ENCODE data around the gene HMMR. TPM values are rescaled to one million over a fixed set of nuclear protein-coding genes. Genes with fewer than 3 reads are reported as not detected.
"Not testable (repeated sequence)": the region's sequence is repeated elsewhere in the genome, so short reads cannot be mapped to it uniquely, and the experiment has no call there.

HMMR gene
- polyA plus RNA-seq, 6 donors from 2014 or later = 0.38 to 1.3 (median 0.92) TPM; not detected in 1

DNA sequence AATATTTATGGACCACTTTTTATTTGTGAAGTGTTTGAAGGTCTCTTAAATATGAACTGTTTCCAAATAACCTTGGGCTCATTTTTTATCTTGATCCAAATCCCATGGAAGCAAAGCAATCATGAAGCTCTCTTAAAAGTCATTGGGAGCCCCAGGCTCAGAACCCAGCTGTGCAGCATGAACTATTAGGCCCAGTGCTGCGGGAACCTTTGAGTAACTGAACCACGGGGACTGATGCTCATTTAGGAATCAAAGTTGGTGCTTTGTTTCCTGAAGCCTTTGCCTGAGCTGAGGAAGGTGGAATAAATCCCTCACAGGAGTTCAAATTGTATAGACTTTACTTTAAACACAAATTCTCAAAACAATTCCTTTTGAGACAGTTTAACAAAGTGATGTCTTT, 72.8 kb downstream of the HMMR start:
- ATAC-seq (ENCODE audit: low read depth in 2 of 2) (no peak), DNase-seq (no peak)
- Mint-ChIP-seq H3K4me1 (peaks cover 0 to 19% (median 17%) of the 10 kb centered on the region in 3 donors), H3K27me3 (peaks cover 0 to 25% (median 4%) of the 10 kb centered on the region in 3 donors), H3K9me3 (peaks cover 0 to 5% (median 2%) of the 10 kb centered on the region in 7 donors), H3K4me3 (no peak overlapping the region), H3K36me3 (no peaks in the 10 kb centered on the region), H3K27ac (peak overlapping the region in 1 of 6 donors; percentile 29)

DNA sequence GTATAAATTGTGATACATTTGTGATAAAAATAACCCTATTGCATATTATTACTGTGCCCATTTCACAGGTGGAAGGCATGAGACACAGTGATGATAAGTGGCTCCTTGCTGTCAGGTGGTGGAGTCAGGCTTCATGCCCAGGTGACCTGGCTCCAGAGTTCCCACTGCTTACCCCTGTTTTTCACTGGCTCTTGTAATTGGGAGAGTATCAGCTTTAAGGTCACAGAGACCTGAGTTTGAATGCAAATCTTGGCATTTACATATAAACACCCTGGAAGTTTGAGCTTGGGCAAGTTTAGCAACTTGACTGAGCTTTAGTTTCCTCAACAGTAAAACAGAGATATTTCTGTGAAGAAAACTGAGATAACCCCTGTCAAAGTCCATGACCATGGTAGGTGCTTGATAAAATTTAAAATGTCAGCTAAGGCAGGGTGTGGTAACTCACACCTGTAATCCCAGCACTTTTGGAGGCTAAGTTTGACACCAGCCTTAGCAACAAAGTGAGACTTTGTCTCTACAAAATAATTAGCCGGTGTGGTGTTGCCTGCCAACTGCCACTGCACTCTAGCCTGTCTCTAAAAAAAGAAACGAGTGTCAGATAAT, 74.2 kb downstream of the HMMR start:
- peak overlapping the region in 3 of 8 donors; percentile 41 to 83 (median 47) for H3K4me3 Mint-ChIP-seq

DNA sequence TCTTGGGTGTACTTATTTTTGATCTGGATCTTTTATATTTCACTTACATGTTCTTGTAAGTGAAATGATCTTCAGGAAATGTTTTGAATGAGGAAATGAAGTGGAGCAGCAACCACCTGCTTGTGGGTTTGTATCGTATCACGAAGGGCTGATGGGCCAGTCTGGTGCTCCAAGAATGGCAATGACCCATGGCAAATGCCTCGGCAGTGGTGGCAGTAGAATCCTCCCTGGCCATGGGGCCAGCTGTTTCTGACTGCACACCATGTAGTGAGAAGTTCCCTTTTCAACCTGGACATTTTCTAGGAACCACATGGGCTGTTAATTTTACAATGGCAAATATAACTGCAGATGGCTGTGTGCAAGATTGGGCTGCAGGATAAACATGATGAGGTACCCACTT, 74.9 kb downstream of the HMMR start:
- ATAC-seq (ENCODE audit: low read depth in 2 of 2) = peak in 1 of 2 donors; percentile 42
- no peak for DNase-seq
- Mint-ChIP-seq H3K36me3 (no peaks in the 10 kb centered on the region), H3K27me3 (peaks cover 0 to 31% (median 4%) of the 10 kb centered on the region in 3 donors), H3K4me3 (peak overlapping the region in 3 of 8 donors; percentile 41 to 83 (median 47)), H3K27ac (peak overlapping the region in 4 of 6 donors; percentile 0 to 73 (median 33)), H3K4me1 (peaks cover 0 to 19% (median 17%) of the 10 kb centered on the region in 3 donors), H3K9me3 (peaks cover 0 to 5% (median 2%) of the 10 kb centered on the region in 7 donors)

More for the DNA sequence above, 74.2 kb downstream of the HMMR start:
- DNase-seq (no peak), ATAC-seq (ENCODE audit: low read depth in 2 of 2) (no peak)
- Mint-ChIP-seq H3K36me3 (no peaks in the 10 kb centered on the region), H3K27ac (peak overlapping the region in 2 of 6 donors; percentile 0 to 38), H3K4me1 (peaks cover 0 to 19% (median 17%) of the 10 kb centered on the region in 3 donors), H3K27me3 (peaks cover 0 to 29% (median 4%) of the 10 kb centered on the region in 3 donors), H3K9me3 (peaks cover 0 to 5% (median 2%) of the 10 kb centered on the region in 7 donors)

DNA sequence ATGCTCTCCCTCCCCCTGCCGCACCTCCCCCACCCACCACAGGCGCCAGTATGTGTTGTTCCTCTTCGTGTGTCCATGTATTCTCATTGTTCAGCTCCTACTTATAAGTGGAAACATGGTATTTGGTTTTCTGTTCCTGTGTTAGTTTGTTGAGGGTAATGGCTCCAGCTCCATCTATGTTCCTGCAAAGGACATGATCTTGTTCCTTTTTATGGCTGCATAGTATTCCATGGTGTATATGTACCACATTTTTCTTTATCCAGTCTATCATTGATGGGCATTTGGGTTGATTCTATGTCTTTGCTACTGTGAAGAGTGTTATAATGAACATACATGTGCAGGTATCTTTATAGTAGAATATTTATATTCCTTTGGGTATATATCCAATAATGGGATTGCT, 76.0 kb downstream of the HMMR start:
- Mint-ChIP-seq H3K4me1 (peaks cover 0 to 19% (median 17%) of the 10 kb centered on the region in 3 donors), H3K27me3 (peaks cover 0 to 36% (median 4%) of the 10 kb centered on the region in 3 donors), H3K27ac (peak overlapping the region in 1 of 6 donors; percentile 23)
- ATAC-seq (ENCODE audit: low read depth in 2 of 2); H3K4me3 Mint-ChIP-seq; H3K36me3 Mint-ChIP-seq; DNase-seq; H3K9me3 Mint-ChIP-seq: not testable (repeated sequence)

DNA sequence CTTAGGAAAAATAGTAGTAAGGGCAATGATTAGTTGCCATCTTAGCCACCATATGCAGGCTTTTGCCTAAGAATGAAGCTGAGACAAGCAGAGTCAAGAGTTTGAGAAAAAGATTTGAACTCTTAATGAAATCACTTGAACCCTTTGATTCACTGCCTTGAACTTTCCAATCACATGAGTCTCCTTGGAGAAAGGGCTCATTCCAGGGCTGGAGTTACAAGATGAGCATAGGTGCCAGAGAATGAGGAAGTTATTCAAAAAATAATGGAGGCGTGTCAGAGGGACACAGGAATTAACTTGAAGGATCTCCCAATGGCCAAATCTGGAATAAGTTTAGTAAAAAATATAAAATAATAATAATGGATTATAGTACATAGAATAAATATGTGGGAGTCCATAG, 80.3 kb downstream of the HMMR start:
- Mint-ChIP-seq H3K36me3 (no peaks in the 10 kb centered on the region), H3K4me3 (no peak overlapping the region), H3K4me1 (peaks cover 0 to 3% (median 2%) of the 10 kb centered on the region in 3 donors), H3K27ac (no peak overlapping the region), H3K9me3 (peaks cover 0 to 5% (median 2%) of the 10 kb centered on the region in 7 donors), H3K27me3 (peaks cover 8 to 38% (median 15%) of the 10 kb centered on the region in 3 donors)
- DNase-seq (no peak), ATAC-seq (ENCODE audit: low read depth in 2 of 2) (no peak)

Other genes with a start within 250 kb of the HMMR start
- gene CCNG1, start 23.0 kb upstream of the HMMR start, polyA plus RNA-seq (ENCODE audit: low read depth in 6 of 6) = 100 to 1,000 TPM in 2 of 6 donors, 10 to 100 TPM in 4; 71.2 to 148 (median 94.1) TPM
- 10 to 100 TPM; 36.9 to 48.6 (median 42.7) TPM for gene NUDCD2, start 530 bp upstream of the HMMR start, polyA plus RNA-seq (ENCODE audit: low read depth in 6 of 6)
- 100 to 1,000 TPM; 282 to 501 (median 341) TPM for gene MAT2B, start 45.0 kb downstream of the HMMR start, polyA plus RNA-seq (ENCODE audit: low read depth in 6 of 6)

All from naive B cell (primary cell).